Breast epithelium (tissue), 3 donors: ENCODE data around the gene SERPINB8.

Experiments used
- POLR2A ChIP-seq: fragments of 450-650 bp; IDR thresholded peaks from one replicate; pipeline ENCODE4 v1.6.1; 2016; ENCODE audit warnings: antibody characterized with exemption, mild to moderate bottlenecking, moderate library complexity
- POLR2AphosphoS5 ChIP-seq, 3 donors: sonication (generic); formaldehyde crosslinking; IDR thresholded peaks; one replicate each; pipeline ENCODE4 v1.6.1; 2017; ENCODE audit warnings: antibody characterized with exemption in 3 of 3
- TF ChIP-seq, protein P1 (sequence below), 3 donors: fragments of 450-650 bp; IDR thresholded peaks; one replicate each; pipeline ENCODE4 v1.5.1; 2016 to 2017; ENCODE audit warnings: antibody characterized with exemption in 3 of 3, mild to moderate bottlenecking in 3 of 3, moderate library complexity in 3 of 3

DNA sequence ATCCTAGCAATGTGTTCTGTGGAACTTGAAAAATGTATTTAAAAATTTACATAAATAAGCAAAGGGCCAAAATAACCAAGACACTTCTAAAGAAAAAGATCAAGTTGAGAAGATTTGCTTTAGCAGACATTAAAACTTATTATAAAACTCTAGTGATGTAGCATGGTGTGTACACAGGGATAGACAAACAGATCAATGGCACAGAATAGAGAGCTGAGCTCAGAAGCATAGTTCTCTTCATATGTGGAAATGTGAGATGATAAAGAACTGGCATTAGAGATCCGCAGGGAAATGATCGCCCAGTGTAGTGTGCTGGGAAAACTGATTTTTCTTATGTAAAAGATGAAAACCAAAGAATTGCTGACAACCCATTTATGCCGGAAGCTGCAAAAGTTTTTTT lies 39.4 kb downstream of the SERPINB8 start:
- TF ChIP-seq POLR2A, result no peak
- TF ChIP-seq, protein P1, sequence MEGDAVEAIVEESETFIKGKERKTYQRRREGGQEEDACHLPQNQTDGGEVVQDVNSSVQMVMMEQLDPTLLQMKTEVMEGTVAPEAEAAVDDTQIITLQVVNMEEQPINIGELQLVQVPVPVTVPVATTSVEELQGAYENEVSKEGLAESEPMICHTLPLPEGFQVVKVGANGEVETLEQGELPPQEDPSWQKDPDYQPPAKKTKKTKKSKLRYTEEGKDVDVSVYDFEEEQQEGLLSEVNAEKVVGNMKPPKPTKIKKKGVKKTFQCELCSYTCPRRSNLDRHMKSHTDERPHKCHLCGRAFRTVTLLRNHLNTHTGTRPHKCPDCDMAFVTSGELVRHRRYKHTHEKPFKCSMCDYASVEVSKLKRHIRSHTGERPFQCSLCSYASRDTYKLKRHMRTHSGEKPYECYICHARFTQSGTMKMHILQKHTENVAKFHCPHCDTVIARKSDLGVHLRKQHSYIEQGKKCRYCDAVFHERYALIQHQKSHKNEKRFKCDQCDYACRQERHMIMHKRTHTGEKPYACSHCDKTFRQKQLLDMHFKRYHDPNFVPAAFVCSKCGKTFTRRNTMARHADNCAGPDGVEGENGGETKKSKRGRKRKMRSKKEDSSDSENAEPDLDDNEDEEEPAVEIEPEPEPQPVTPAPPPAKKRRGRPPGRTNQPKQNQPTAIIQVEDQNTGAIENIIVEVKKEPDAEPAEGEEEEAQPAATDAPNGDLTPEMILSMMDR (IDR thresholded peaks at IDR 0.05), result no peak
- no peak for TF ChIP-seq POLR2AphosphoS5 (IDR thresholded peaks at IDR 0.05)
